ENCODE measurements around the gene RERE.
A peak's percentile ranks its signal among the peaks of the same experiment; 100 is the strongest.

The RERE gene

DNA sequence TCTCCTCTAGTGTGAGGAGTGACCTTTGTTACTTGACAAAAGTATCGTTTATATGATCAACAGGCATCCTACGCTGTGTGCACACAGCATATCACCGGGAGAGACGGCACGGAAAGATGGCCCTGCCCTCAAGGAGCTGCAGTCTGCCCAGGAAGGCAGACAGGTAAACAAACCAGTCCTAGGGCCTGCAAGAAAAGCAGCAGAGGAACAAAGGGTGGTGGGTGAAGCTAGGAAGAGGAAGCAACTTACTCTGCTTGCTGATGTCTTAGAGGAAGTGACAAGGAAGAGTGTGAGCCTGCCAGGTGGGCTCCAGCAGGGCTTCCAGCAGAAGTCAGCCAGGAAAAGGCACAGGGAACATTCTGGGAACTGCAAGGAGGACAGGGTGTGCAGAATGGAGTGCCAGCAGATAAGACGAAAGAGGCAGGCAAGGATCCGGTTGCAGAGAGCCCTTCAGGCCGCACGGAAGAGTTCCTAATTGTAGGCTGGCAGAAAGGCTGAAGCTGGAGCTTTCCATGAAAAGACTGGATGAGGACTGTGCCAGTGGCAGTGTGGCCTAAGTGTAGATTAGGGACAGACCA lies 392.8 kb downstream of the RERE start:
- H3K79me2 ChIP-seq (ENCODE audit: control insufficient read depth, insufficient read depth, low read length, poor library complexity), result peaks cover 13% of the 10 kb centered on the region
- peak overlapping the region; percentile 97 for H3K27ac ChIP-seq (ENCODE audit: low read depth, low read length)
- H3K18ac ChIP-seq (ENCODE audit: low read length), result no peak overlapping the region
- H3K14ac ChIP-seq (ENCODE audit: low read length), result peak overlapping the region; percentile 38
- peak overlapping the region; percentile 0 for H4K8ac ChIP-seq (ENCODE audit: low read depth, low read length)
- no peak overlapping the region for H2AFZ ChIP-seq (ENCODE audit: insufficient read depth, low read length, poor library complexity)
- H4K12ac ChIP-seq (ENCODE audit: low read depth, low read length), result no peak overlapping the region
- peak overlapping the region; percentile 53 for H3K4me2 ChIP-seq (ENCODE audit: low read length)
- no peak overlapping the region for H3K4me3 ChIP-seq (ENCODE audit: low read depth, low read length)
- H2BK12ac ChIP-seq (ENCODE audit: low read length), result no peak overlapping the region
- H2BK120ac ChIP-seq (ENCODE audit: insufficient read depth, low read length, poor library complexity), result peak overlapping the region; percentile 0
- no peak overlapping the region for H3K23ac ChIP-seq (ENCODE audit: low read length)
- H3K79me1 ChIP-seq (ENCODE audit: low read length), result peaks cover 19% of the 10 kb centered on the region
- H4K91ac ChIP-seq (ENCODE audit: low read depth, low read length), result peak overlapping the region; percentile 36
- H2AK5ac ChIP-seq (ENCODE audit: low read length), result peak overlapping the region; percentile 15
- H2BK5ac ChIP-seq (ENCODE audit: low read depth, low read length, poor library complexity), result peak overlapping the region; percentile 0
- H3K9me3 ChIP-seq (ENCODE audit: insufficient read depth, low read depth, low read length), result no peaks in the 10 kb centered on the region
- no peak overlapping the region for H3K4ac ChIP-seq (ENCODE audit: low read depth, low read length)
- H3K4me1 ChIP-seq (ENCODE audit: control insufficient read depth in 1 of 2, insufficient read depth in 2 of 2, low read length in 2 of 2), result peaks cover 5 to 15% of the 10 kb centered on the region in 2 experiments
- peaks cover 0 to 4% of the 10 kb centered on the region in 2 experiments for H3K36me3 ChIP-seq (ENCODE audit: control insufficient read depth in 1 of 2, insufficient read depth in 2 of 2, low read length in 2 of 2)
- H3K9ac ChIP-seq (ENCODE audit: low read length), result no peak overlapping the region
- peak; percentile 45 to 52 for DNase-seq
- WGBS (ENCODE audit: extremely low coverage, insufficient coverage, insufficient read length), result no CpG with 5 or more reads among the region's 9 CpGs
- H3K27me3 ChIP-seq (ENCODE audit: insufficient read depth, low read length), result no peaks in the 10 kb centered on the region

DNA sequence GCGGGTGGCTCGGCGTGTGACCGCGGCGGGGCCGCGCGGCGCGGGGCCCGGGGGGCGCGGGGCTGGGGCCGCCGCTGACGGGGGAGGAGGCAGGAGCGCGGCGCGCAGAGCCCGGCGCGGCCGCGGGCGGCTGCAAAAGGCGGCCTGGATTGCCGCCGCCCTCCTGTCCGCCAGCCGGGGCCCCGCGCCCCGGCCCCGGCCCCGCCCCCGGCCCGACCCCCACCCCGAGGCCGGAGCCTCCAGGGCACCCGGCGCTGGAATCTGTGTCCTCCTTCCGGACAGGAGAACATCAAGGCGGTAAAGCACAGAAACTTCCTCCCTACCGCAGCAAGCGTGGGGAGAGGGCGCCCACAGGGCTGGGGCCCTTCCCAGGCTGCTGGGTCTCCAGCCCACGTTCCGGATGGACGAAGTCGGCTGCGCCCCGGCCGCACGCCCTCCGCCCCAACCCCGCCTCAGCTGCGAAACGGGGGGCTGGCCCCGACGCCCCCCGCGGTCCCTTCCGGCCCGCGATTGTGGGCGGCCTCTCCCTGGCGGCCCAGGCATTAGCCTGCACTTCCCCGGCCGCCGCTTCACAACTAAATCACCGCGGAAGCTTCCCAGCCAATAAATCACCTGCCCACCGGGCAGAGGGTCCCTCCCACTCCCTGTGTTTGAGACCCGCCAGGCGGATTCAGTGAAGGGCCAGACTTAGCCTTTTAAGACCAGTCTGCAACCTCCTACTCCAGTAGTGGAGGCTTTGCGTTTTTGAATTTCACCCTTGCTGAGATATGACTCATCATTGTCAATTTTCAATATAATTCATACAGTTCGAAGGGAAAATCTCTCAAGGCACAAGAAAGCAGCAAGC lies 393.5 kb downstream of the RERE start:
- Histone ChIP-seq H3K9me3 (ENCODE audit: insufficient read depth, low read depth, low read length) (no peaks in the 10 kb centered on the region), H3K9ac (ENCODE audit: low read length) (peak overlapping the region; percentile 75), H3K79me2 (ENCODE audit: control insufficient read depth, insufficient read depth, low read length, poor library complexity) (peaks cover 15% of the 10 kb centered on the region), H2BK5ac (ENCODE audit: low read depth, low read length, poor library complexity) (peak overlapping the region; percentile 89), H3K4me1 (ENCODE audit: control insufficient read depth in 1 of 2, insufficient read depth in 2 of 2, low read length in 2 of 2) (peaks cover 6 to 15% of the 10 kb centered on the region in 2 experiments), H3K79me1 (ENCODE audit: low read length) (peaks cover 19% of the 10 kb centered on the region), H3K27ac (ENCODE audit: low read depth, low read length) (peak overlapping the region; percentile 97), H3K36me3 (ENCODE audit: control insufficient read depth in 1 of 2, insufficient read depth in 2 of 2, low read length in 2 of 2) (peaks cover 0 to 7% of the 10 kb centered on the region in 2 experiments), H3K23ac (ENCODE audit: low read length) (no peak overlapping the region), H2AK5ac (ENCODE audit: low read length) (no peak overlapping the region), H3K4me2 (ENCODE audit: low read length) (peak overlapping the region; percentile 66), H2BK120ac (ENCODE audit: insufficient read depth, low read length, poor library complexity) (peak overlapping the region; percentile 95), H4K12ac (ENCODE audit: low read depth, low read length) (peak overlapping the region; percentile 71), H3K27me3 (ENCODE audit: insufficient read depth, low read length) (no peaks in the 10 kb centered on the region), H3K4ac (ENCODE audit: low read depth, low read length) (peak overlapping the region; percentile 96), H4K91ac (ENCODE audit: low read depth, low read length) (peak overlapping the region; percentile 94), H2AFZ (ENCODE audit: insufficient read depth, low read length, poor library complexity) (peak overlapping the region; percentile 43), H3K14ac (ENCODE audit: low read length) (peak overlapping the region; percentile 94), H3K4me3 (ENCODE audit: low read depth, low read length) (peak overlapping the region; percentile 68), H4K8ac (ENCODE audit: low read depth, low read length) (peak overlapping the region; percentile 76), H2BK12ac (ENCODE audit: low read length) (no peak overlapping the region), H3K18ac (ENCODE audit: low read length) (peak overlapping the region; percentile 98)
- WGBS (ENCODE audit: extremely low coverage, insufficient coverage, insufficient read length), result no CpG with 5 or more reads among the region's 79 CpGs
- peak; percentile 42 to 59 for DNase-seq

DNA sequence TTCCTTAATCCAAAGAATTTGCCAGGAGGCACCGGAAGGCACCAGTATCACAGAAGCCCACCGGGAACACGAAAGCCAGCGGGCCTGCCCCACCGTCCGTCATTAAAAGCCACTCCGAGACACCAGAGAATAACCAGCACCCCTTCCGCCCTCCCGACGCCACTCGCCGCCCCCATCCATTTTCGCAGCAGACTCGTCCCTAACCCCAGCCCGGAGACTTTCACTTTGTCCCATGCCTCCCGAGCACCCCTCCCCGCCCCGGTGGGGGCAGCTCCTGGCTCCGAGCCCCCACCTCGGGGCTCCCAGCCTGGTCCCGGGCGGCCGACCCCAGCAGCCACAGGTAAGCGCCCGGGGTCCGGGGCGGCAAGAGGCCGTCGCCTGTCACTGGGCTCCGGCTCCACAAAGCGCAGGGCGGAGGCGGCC lies 394.2 kb downstream of the RERE start:
- Histone ChIP-seq H3K23ac (ENCODE audit: low read length) (no peak overlapping the region), H3K4me2 (ENCODE audit: low read length) (peak overlapping the region; percentile 66), H2BK12ac (ENCODE audit: low read length) (peak overlapping the region; percentile 27), H3K9me3 (ENCODE audit: insufficient read depth, low read depth, low read length) (no peaks in the 10 kb centered on the region), H3K9ac (ENCODE audit: low read length) (peak overlapping the region; percentile 75), H2AFZ (ENCODE audit: insufficient read depth, low read length, poor library complexity) (peak overlapping the region; percentile 79), H3K79me1 (ENCODE audit: low read length) (peaks cover 19% of the 10 kb centered on the region), H3K36me3 (ENCODE audit: control insufficient read depth in 1 of 2, insufficient read depth in 2 of 2, low read length in 2 of 2) (peaks cover 1 to 9% of the 10 kb centered on the region in 2 experiments), H3K18ac (ENCODE audit: low read length) (peak overlapping the region; percentile 98), H4K8ac (ENCODE audit: low read depth, low read length) (peak overlapping the region; percentile 62), H3K4me3 (ENCODE audit: low read depth, low read length) (peak overlapping the region; percentile 68), H3K27ac (ENCODE audit: low read depth, low read length) (peak overlapping the region; percentile 97), H3K79me2 (ENCODE audit: control insufficient read depth, insufficient read depth, low read length, poor library complexity) (peaks cover 15% of the 10 kb centered on the region), H3K27me3 (ENCODE audit: insufficient read depth, low read length) (no peaks in the 10 kb centered on the region), H2BK120ac (ENCODE audit: insufficient read depth, low read length, poor library complexity) (peak overlapping the region; percentile 95), H3K4me1 (ENCODE audit: control insufficient read depth in 1 of 2, insufficient read depth in 2 of 2, low read length in 2 of 2) (peaks cover 6 to 15% of the 10 kb centered on the region in 2 experiments), H2BK5ac (ENCODE audit: low read depth, low read length, poor library complexity) (peak overlapping the region; percentile 78), H2AK5ac (ENCODE audit: low read length) (no peak overlapping the region), H4K12ac (ENCODE audit: low read depth, low read length) (peak overlapping the region; percentile 59), H4K91ac (ENCODE audit: low read depth, low read length) (peak overlapping the region; percentile 94), H3K14ac (ENCODE audit: low read length) (peak overlapping the region; percentile 94), H3K4ac (ENCODE audit: low read depth, low read length) (peak overlapping the region; percentile 96)
- no CpG with 5 or more reads among the region's 33 CpGs for WGBS (ENCODE audit: extremely low coverage, insufficient coverage, insufficient read length)
- DNase-seq, result no peak

DNA sequence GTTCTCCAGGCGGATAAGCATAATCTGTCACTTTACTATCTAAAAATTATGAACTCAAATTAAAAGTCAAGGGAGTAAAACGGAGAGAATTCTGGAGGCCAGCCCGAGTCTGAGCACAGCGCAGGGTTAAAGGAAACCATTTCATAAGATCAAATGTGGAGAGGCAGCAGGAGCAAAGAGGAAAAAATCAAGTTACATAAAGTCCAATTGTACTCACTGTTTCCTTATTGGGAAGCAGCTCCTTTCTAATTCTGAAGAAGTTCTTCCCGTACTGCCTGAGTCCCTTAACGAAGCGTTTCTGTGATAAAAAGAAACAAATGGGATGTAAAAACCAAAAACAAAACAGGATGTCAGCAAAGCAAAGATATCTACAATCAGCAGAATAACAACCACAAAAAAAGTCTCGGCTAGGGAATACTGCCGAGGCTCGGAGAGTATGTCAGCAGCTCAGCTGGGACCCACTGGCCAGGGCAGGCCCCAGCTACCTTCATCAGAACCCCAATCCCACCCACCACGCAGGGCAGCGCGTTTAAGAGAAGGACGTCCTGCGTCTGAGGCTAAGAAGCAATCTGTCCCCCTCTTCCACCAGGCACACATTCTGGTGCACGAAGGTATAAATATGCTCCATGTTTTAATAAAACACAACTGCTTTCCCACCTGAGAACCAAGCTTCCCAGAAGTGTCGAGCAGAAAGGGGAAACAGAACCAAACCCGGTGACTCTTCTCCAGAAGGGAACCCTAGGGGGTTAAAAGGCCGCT lies 394.8 kb downstream of the RERE start:
- Histone ChIP-seq H3K14ac (ENCODE audit: low read length) (peak overlapping the region; percentile 94), H3K4me3 (ENCODE audit: low read depth, low read length) (peak overlapping the region; percentile 68), H3K4ac (ENCODE audit: low read depth, low read length) (peak overlapping the region; percentile 96), H3K27ac (ENCODE audit: low read depth, low read length) (peak overlapping the region; percentile 97), H3K9ac (ENCODE audit: low read length) (peak overlapping the region; percentile 75), H3K4me2 (ENCODE audit: low read length) (peak overlapping the region; percentile 66), H2BK5ac (ENCODE audit: low read depth, low read length, poor library complexity) (peak overlapping the region; percentile 78), H3K27me3 (ENCODE audit: insufficient read depth, low read length) (no peaks in the 10 kb centered on the region), H3K79me1 (ENCODE audit: low read length) (peaks cover 19% of the 10 kb centered on the region), H3K79me2 (ENCODE audit: control insufficient read depth, insufficient read depth, low read length, poor library complexity) (peaks cover 15% of the 10 kb centered on the region), H4K91ac (ENCODE audit: low read depth, low read length) (peak overlapping the region; percentile 94), H2BK120ac (ENCODE audit: insufficient read depth, low read length, poor library complexity) (peak overlapping the region; percentile 95), H3K9me3 (ENCODE audit: insufficient read depth, low read depth, low read length) (no peaks in the 10 kb centered on the region), H2AFZ (ENCODE audit: insufficient read depth, low read length, poor library complexity) (peak overlapping the region; percentile 79), H3K18ac (ENCODE audit: low read length) (peak overlapping the region; percentile 92), H3K36me3 (ENCODE audit: control insufficient read depth in 1 of 2, insufficient read depth in 2 of 2, low read length in 2 of 2) (peaks cover 4 to 13% of the 10 kb centered on the region in 2 experiments), H2AK5ac (ENCODE audit: low read length) (peak overlapping the region; percentile 87), H3K23ac (ENCODE audit: low read length) (no peak overlapping the region), H2BK12ac (ENCODE audit: low read length) (peak overlapping the region; percentile 97), H4K12ac (ENCODE audit: low read depth, low read length) (peak overlapping the region; percentile 92), H3K4me1 (ENCODE audit: control insufficient read depth in 1 of 2, insufficient read depth in 2 of 2, low read length in 2 of 2) (peaks cover 10 to 18% of the 10 kb centered on the region in 2 experiments), H4K8ac (ENCODE audit: low read depth, low read length) (peak overlapping the region; percentile 62)
- WGBS (ENCODE audit: extremely low coverage, insufficient coverage, insufficient read length), result no CpG with 5 or more reads among the region's 19 CpGs
- peak in 1 of 2 donors; percentile 27 for DNase-seq
